ENCODE data around the gene SNX25. TPM values are rescaled to one million over a fixed set of nuclear protein-coding genes. Genes with fewer than 3 reads are reported as not detected.

Gene SNX25
- polyA plus RNA-seq, 1 of the 3 experiments (the other 2 are of a cell fraction), result 8.5 TPM

- Histone ChIP-seq H4K20me1 (ENCODE audit: insufficient read depth) (no peaks in the 10 kb centered on the region), H3K9me3 (no peaks in the 10 kb centered on the region), H3K79me2 (ENCODE audit: insufficient read depth) (no peaks in the 10 kb centered on the region), H3F3A (replicated peaks; ENCODE audit: insufficient read depth) (peaks cover 9% of the 10 kb centered on the region), H3K4me2 (no peak overlapping the region), H3K9me2 (no peaks in the 10 kb centered on the region), H3K9ac (peak overlapping the region; percentile 25; the same call in 1 of the 2 replicates), H2AFZ (ENCODE audit: low read depth) (no peak overlapping the region), H3K4me3 (ENCODE audit: low read depth in 2 of 2, low read length in 1 of 2) (no peak overlapping the region), H3K27ac (ENCODE audit: low read depth in 2 of 2, low read length in 1 of 2) (peak overlapping the region in 1 of 2 experiments; percentile 37; a peak in 2 of 4 replicates), H3K27me3 (ENCODE audit: insufficient read depth) (no peaks in the 10 kb centered on the region), H3K4me1 (ENCODE audit: control insufficient read depth in 1 of 2, insufficient read depth in 2 of 2, low read depth in 1 of 2, low read length in 1 of 2) (0 out of 4 replicates have a peak, but pooled peaks cover 0 to 8% of the 10 kb centered on the region in 2 experiments), H3K36me3 (replicated peaks in 1 of 2; ENCODE audit: control insufficient read depth in 1 of 2, insufficient read depth in 2 of 2, low read length in 1 of 2) (peaks cover 55 to 57% of the 10 kb centered on the region in 2 experiments)
- ChIA-PET POLR2A (no interaction called here), CTCF (interaction anchor here (0.8 kb wide), 1 partner anchor 406 kb away, joined by 3 read pairs; no protein-coding TSS in a partner anchor)
- no peak for DNase-seq
- WGBS (ENCODE audit: low lambda C conversion rate), result 95% methylated on average over 5 of the region's 5 CpGs
- TF ChIP-seq YY1 (IDR thresholded peaks at IDR 0.05; ENCODE audit: low read depth), result no peak
- TF ChIP-seq FOSL2 (IDR thresholded peaks at IDR 0.05; ENCODE audit: borderline replicate concordance, low read depth), result no peak
- TF ChIP-seq, protein P1, sequence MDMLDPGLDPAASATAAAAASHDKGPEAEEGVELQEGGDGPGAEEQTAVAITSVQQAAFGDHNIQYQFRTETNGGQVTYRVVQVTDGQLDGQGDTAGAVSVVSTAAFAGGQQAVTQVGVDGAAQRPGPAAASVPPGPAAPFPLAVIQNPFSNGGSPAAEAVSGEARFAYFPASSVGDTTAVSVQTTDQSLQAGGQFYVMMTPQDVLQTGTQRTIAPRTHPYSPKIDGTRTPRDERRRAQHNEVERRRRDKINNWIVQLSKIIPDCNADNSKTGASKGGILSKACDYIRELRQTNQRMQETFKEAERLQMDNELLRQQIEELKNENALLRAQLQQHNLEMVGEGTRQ (IDR thresholded peaks at IDR 0.05; ENCODE audit: borderline replicate concordance, low read depth, low read length), result no peak
- no peak for TF ChIP-seq SMC3 (IDR thresholded peaks at IDR 0.05; ENCODE audit: low read depth, low read length)
- no peak for TF ChIP-seq CHD2 (IDR thresholded peaks at IDR 0.05; ENCODE audit: low read length, partially characterized antibody)
- TF ChIP-seq FOXM1 (IDR thresholded peaks at IDR 0.05; ENCODE audit: low read depth), result no peak
- TF ChIP-seq FOXJ3 (CRISPR knock-in tag; IDR thresholded peaks at IDR 0.05), result no peak
- no peak for TF ChIP-seq NFIC (IDR thresholded peaks at IDR 0.05; ENCODE audit: borderline replicate concordance)
- TF ChIP-seq RFX5 (IDR thresholded peaks at IDR 0.05; ENCODE audit: low read length), result no peak
- TF ChIP-seq MEF2A (IDR thresholded peaks at IDR 0.05; ENCODE audit: borderline replicate concordance, low read depth), result no peak
- no peak for TF ChIP-seq POLR2AphosphoS5 (IDR thresholded peaks at IDR 0.05; ENCODE audit: low read depth, low read length)
- no peak for TF ChIP-seq CTCF (IDR thresholded peaks at IDR 0.05)
- no peak for TF ChIP-seq MAX (IDR thresholded peaks at IDR 0.05; ENCODE audit: low read depth)
- no peak for TF ChIP-seq TAF1 (IDR thresholded peaks at IDR 0.05; ENCODE audit: borderline replicate concordance, low read depth, low read length)
- TF ChIP-seq ELF1 (IDR thresholded peaks at IDR 0.05), result no peak
- no peak for TF ChIP-seq SIN3A (IDR thresholded peaks at IDR 0.05; ENCODE audit: borderline replicate concordance, low read depth, low read length)
- no peak for TF ChIP-seq NRF1 (IDR thresholded peaks at IDR 0.05; ENCODE audit: low read depth, low read length)
Observed at GRCh38 chr4:185411849-185412248, 202.5 kb downstream of the SNX25 start.
